ENCODE measurements around the gene MSL1. TPM values are rescaled to one million over a fixed set of nuclear protein-coding genes. Genes with fewer than 3 reads are reported as not detected.

The MSL1 gene, protein sequence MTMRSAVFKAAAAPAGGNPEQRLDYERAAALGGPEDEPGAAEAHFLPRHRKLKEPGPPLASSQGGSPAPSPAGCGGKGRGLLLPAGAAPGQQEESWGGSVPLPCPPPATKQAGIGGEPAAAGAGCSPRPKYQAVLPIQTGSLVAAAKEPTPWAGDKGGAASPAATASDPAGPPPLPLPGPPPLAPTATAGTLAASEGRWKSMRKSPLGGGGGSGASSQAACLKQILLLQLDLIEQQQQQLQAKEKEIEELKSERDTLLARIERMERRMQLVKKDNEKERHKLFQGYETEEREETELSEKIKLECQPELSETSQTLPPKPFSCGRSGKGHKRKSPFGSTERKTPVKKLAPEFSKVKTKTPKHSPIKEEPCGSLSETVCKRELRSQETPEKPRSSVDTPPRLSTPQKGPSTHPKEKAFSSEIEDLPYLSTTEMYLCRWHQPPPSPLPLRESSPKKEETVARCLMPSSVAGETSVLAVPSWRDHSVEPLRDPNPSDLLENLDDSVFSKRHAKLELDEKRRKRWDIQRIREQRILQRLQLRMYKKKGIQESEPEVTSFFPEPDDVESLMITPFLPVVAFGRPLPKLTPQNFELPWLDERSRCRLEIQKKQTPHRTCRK
- total RNA-seq (100 to 1,000 TPM in 1 of 2 donors, 10 to 100 TPM in 1; 89.4 to 121 TPM), polyA plus RNA-seq (ENCODE audit: insufficient read length in 2 of 2) (100 to 1,000 TPM; 166 to 168 TPM)
- long read RNA-seq, donor 1, full-length matches to known transcripts, result 31 of 95 reads
- long read RNA-seq, donor 1, partial matches to known transcripts, result 64 of 95 reads
- long read RNA-seq, donor 1, other reads (novel, unspliced or antisense), result 0 of 95 reads
- long read RNA-seq, donor 2, full-length matches to known transcripts, result 14 of 14 reads
- long read RNA-seq, donor 2, partial matches to known transcripts, result 0 of 14 reads
- long read RNA-seq, donor 2, other reads (novel, unspliced or antisense), result 0 of 14 reads
- long read RNA-seq, donor 3, transcript MSL1-203 (3 exons, 2,081 nt), result major isoform, 14 of 25 reads
- long read RNA-seq, donor 3, partial matches to known transcripts, result 7 of 25 reads
- long read RNA-seq, donor 3, other reads (novel, unspliced or antisense), result 0 of 25 reads
- long read RNA-seq, donor 4, full-length matches to known transcripts, result 38 of 71 reads
- long read RNA-seq, donor 4, partial matches to known transcripts, result 33 of 71 reads
- long read RNA-seq, donor 4, other reads (novel, unspliced or antisense), result 0 of 71 reads

DNA sequence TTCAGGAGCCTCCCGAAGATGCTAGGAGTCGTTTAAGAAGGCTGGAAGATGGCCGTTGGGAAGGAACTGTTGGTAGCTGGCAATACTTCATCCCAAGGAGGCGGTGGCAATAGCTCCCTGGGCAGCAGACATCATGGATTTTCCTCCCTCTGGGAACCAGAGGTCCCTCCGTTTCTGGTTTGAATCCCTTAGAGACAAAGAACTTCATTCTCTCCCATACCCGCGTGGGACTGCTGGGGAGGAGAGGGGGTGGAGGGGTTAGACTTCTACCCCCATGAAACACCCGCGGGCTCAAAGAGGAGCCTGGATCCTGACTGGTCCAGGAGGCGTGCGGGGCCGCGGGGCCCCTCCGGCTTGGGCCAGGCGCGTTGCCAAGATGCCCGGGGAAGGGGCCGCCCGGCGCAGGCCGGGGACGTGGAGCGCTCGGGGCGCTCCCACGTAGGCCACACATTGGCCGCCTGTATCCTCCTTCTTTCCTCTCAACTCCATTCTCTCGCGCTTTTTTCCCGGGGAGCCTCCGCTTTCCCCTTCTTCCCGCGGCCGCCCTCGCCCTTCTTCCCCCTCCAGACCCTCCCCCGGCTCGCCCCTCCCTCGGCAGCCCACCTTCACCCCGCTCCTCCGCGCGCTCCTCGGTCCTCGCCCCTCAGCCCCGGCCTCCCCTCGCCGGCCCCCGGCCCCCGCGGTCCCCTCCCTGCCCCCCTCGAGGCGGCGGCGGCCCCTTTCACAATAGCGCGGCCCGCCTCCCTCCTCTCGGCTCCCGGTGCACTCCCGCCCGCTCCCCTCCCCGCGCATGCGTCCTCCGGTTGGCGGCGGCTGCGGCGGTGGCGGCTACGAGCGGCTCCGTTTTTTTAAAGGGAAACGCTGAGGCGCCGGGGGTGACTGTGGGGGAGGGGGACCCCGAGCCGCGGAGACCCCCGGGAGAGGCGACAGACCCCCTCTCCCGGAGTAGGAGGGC, at the start of gene MSL1:
Gene MSL1, plus strand, starts transcription at position 791 of the 955 bp plus-strand sequence. CDS start 642 bp downstream, outside the sequence.
- Histone ChIP-seq H3K27me3 (ENCODE audit: control insufficient read depth, insufficient read depth, low read length) (no peaks in the 10 kb centered on the region), H3K27ac (ENCODE audit: low read depth, low read length) (peak within 1 kb of the TSS; percentile 98), H3K4me3 (ENCODE audit: low read depth, low read length) (peak within 1 kb of the TSS; percentile 85), H3K4me1 (ENCODE audit: control insufficient read depth, insufficient read depth, low read length) (peaks cover 19% of the 10 kb centered on the region), H3K36me3 (ENCODE audit: control insufficient read depth, insufficient read depth, low read length) (peaks cover 11% of the 10 kb centered on the region), H3K9me3 (ENCODE audit: control insufficient read depth, insufficient read depth, low read length) (no peaks in the 10 kb centered on the region)
- DNase-seq (ENCODE audit: low read depth in 4 of 6, low spot score in 6 of 6), result peak in 3 of 6 donors; percentile 84 to 97 (median 96)
- 0% methylated on average over 52 of the region's 82 CpGs for WGBS (ENCODE audit: insufficient coverage)

DNA sequence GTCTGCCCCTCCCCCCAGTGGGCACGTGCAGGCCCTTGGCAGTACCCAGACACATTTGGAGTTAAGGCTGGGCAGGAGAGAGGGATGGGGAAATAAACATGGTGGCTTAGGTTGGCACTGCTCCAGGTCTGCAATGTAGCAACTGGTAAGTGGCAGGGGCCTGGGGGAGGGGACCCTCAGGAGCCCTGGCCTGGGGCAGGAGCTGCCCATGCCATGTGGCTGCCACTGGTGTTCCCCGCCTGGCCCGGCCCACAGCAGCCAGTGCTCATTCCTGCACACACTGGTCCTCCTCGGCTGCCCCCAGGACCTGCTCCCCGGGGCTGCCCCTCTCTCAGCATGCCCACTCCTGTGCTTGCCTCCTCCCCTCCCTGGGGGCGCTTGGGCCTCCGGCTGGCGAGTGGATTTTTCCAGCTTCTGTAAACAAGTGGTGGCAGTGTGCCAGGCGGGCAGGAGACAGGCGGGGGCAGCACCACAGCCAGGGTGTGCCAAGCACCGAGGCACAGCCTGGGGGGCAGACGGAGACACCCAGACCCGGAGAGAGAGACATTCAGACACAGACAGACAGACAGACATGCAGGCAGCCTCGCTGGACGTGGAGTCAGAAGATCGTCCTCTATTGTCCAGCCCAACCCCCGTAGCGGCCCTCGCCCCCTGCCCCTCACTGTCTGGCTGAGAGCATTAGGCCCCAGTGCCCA, 49.6 kb upstream of the MSL1 start:
- Histone ChIP-seq H3K9me3 (ENCODE audit: control insufficient read depth, insufficient read depth, low read length) (no peaks in the 10 kb centered on the region), H3K36me3 (ENCODE audit: control insufficient read depth, insufficient read depth, low read length) (peaks cover 48% of the 10 kb centered on the region), H3K4me1 (ENCODE audit: control insufficient read depth, insufficient read depth, low read length) (peaks cover 98% of the 10 kb centered on the region), H3K27ac (ENCODE audit: low read depth, low read length) (peak overlapping the region; percentile 98), H3K4me3 (ENCODE audit: low read depth, low read length) (peak overlapping the region; percentile 1), H3K27me3 (ENCODE audit: control insufficient read depth, insufficient read depth, low read length) (no peaks in the 10 kb centered on the region)
- 12% methylated on average over 19 of the region's 19 CpGs for WGBS (ENCODE audit: insufficient coverage)
- peak in 3 of 6 donors; percentile 75 to 94 (median 89) for DNase-seq (ENCODE audit: low read depth in 4 of 6, low spot score in 6 of 6)

DNA sequence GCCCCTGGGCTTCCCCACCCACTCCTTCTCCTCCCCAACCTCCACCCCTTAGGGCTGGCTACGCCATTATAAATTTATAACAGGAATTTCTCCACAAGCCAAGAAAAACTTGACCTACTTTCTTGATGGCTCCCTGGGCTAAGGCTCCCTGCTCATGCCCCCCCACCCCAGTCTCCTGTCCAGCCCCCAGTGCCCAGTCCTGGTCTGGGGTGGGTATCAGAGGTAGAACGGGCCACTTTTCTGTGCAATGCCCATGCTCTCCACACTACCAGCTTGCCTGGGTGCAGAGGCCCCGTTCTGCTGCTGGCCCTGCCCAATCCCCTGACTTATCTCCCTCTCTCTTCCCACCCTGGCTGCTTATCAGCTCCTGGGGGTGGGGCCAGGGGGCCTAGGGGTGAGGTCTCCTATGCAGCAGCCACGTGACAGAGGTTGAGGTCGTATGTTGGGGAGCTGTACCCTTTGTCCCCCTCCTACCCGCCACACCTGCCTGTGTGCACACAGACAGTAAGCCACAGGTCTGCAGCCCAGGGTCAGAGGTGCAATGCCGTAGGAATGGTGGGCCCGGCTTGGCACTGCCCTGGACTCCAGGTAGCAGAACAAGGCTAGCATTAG, 48.9 kb upstream of the MSL1 start:
- Histone ChIP-seq H3K4me3 (ENCODE audit: low read depth, low read length) (no peak overlapping the region), H3K27ac (ENCODE audit: low read depth, low read length) (peak overlapping the region; percentile 98), H3K4me1 (ENCODE audit: control insufficient read depth, insufficient read depth, low read length) (peaks cover 91% of the 10 kb centered on the region), H3K9me3 (ENCODE audit: control insufficient read depth, insufficient read depth, low read length) (no peaks in the 10 kb centered on the region), H3K27me3 (ENCODE audit: control insufficient read depth, insufficient read depth, low read length) (no peaks in the 10 kb centered on the region), H3K36me3 (ENCODE audit: control insufficient read depth, insufficient read depth, low read length) (peaks cover 54% of the 10 kb centered on the region)
- WGBS (ENCODE audit: insufficient coverage), result 60% methylated on average over 2 of the region's 8 CpGs
- peak in 1 of 6 donors; percentile 63 for DNase-seq (ENCODE audit: low read depth in 4 of 6, low spot score in 6 of 6)

DNA sequence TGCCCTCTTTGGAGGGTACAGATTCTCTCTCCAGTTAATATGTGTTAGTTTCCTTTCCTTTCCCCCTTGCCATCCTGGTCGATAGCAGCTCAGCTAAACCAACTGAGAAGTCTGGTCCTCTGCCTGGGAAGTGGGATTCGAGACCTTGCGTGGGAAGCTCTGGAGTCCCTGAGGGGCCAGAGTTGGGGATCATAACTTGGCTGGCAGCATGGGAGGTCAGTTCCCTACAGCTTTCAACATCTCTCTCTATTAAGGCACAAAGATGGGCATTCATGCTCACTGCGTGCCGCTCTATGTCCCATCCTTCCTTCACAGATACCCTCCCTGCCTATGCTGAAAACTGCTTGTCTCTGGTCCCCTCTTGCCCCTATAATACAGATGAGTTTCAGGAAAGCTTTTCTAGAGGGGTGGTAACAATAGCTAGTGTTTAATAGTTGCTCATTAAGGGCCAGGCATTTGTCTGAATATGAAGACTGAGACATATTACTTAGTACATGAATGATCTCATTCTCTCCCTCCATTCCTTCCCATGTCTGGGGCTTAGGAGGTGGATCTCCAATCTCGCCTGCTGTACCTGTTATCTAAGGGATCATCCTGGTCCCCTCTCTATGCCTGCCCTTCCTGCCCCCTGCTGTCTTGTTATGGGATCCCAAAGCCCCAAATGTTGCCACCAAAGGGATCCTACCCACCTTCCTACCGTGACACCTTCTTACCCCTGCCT, 48.2 kb upstream of the MSL1 start:
- no peak overlapping the region for H3K4me3 ChIP-seq (ENCODE audit: low read depth, low read length)
- H3K9me3 ChIP-seq (ENCODE audit: control insufficient read depth, insufficient read depth, low read length), result no peaks in the 10 kb centered on the region
- peaks cover 84% of the 10 kb centered on the region for H3K4me1 ChIP-seq (ENCODE audit: control insufficient read depth, insufficient read depth, low read length)
- DNase-seq (ENCODE audit: low read depth in 4 of 6, low spot score in 6 of 6), result no peak
- peaks cover 62% of the 10 kb centered on the region for H3K36me3 ChIP-seq (ENCODE audit: control insufficient read depth, insufficient read depth, low read length)
- H3K27ac ChIP-seq (ENCODE audit: low read depth, low read length), result peak overlapping the region; percentile 98
- WGBS (ENCODE audit: insufficient coverage), result 47% methylated on average over 2 of the region's 7 CpGs
- H3K27me3 ChIP-seq (ENCODE audit: control insufficient read depth, insufficient read depth, low read length), result no peaks in the 10 kb centered on the region

DNA sequence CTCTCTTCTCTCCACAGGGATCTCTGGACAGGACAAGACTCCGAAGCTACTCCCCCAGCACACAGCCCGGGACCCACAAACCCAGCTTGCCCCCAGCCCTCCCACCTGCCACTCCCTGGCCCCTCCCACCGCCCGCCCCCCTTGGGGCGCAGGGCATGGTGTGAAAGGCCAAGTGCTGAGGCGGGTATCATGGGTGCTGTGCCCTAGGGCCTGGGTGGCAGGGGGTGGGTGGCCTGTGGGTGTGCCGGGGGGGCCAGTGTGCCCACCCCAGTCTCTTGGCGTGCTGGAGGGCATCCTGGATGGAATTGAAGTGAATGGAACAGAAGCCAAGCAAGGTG, 47.6 kb upstream of the MSL1 start:
- Histone ChIP-seq H3K27me3 (ENCODE audit: control insufficient read depth, insufficient read depth, low read length) (no peaks in the 10 kb centered on the region), H3K27ac (ENCODE audit: low read depth, low read length) (peak overlapping the region; percentile 98), H3K4me1 (ENCODE audit: control insufficient read depth, insufficient read depth, low read length) (peaks cover 78% of the 10 kb centered on the region), H3K36me3 (ENCODE audit: control insufficient read depth, insufficient read depth, low read length) (peaks cover 67% of the 10 kb centered on the region), H3K9me3 (ENCODE audit: control insufficient read depth, insufficient read depth, low read length) (no peaks in the 10 kb centered on the region), H3K4me3 (ENCODE audit: low read depth, low read length) (no peak overlapping the region)
- DNase-seq (ENCODE audit: low read depth in 4 of 6, low spot score in 6 of 6), result no peak
- 76% methylated on average over 5 of the region's 8 CpGs for WGBS (ENCODE audit: insufficient coverage)

DNA sequence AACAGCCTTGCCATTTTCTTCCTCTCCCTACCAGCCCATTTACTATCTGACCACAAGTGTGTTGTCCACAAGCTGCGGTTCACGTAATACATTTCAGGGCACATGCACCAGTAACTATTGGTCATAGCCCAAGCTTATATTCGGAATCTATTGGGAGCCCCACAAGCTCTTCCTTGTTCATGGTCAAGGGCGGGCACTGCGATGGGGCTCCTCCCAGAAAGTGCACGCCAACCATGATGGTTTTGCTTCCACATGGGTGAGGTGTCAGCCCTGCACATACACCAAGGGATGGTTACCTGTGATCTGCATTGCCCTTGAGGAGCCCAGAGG, 46.9 kb upstream of the MSL1 start:
- peaks cover 74% of the 10 kb centered on the region for H3K36me3 ChIP-seq (ENCODE audit: control insufficient read depth, insufficient read depth, low read length)
- H3K27me3 ChIP-seq (ENCODE audit: control insufficient read depth, insufficient read depth, low read length), result no peaks in the 10 kb centered on the region
- H3K9me3 ChIP-seq (ENCODE audit: control insufficient read depth, insufficient read depth, low read length), result no peaks in the 10 kb centered on the region
- H3K4me3 ChIP-seq (ENCODE audit: low read depth, low read length), result peak overlapping the region; percentile 35
- peaks cover 72% of the 10 kb centered on the region for H3K4me1 ChIP-seq (ENCODE audit: control insufficient read depth, insufficient read depth, low read length)
- WGBS (ENCODE audit: insufficient coverage), result 46% methylated on average over 6 of the region's 6 CpGs
- DNase-seq (ENCODE audit: low read depth in 4 of 6, low spot score in 6 of 6), result no peak
- peak overlapping the region; percentile 93 for H3K27ac ChIP-seq (ENCODE audit: low read depth, low read length)

DNA sequence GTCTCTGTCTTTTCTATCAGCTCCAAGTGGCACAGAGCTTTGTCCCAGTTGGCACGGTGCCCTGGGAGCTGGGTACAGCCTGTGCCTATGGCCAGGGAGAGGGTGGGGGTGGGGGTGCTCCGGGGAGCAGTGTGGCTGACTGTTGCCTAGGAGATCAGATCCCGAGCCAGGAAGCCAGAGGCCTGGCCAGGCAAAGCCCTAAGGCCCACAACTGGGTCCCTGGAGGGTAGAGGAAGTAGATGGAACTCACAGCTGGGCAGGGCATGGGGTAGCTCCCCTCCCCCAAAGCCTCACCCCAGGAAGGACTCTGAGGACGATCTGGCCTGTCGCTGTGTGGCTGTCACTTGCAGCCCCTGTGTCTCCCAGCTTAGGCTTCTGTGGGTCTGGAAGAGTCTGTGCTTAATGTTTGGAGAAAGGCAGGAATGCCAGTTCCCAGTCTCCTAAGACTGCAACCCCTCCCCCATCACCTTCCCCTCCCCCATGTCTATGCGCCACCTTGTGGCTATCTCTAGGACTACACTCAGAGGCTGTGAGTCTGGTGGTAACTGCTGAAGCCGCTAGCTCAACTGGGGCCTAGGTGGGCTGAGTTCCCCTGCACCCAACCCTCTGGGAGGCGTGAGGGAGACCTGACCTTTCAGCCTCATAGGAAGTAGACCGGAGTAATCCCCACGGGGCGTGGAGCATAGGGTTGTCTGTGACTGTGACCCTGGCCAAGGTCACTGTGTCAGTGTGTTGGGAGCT, 46.4 kb upstream of the MSL1 start:
- Histone ChIP-seq H3K4me1 (ENCODE audit: control insufficient read depth, insufficient read depth, low read length) (peaks cover 66% of the 10 kb centered on the region), H3K36me3 (ENCODE audit: control insufficient read depth, insufficient read depth, low read length) (peaks cover 74% of the 10 kb centered on the region), H3K4me3 (ENCODE audit: low read depth, low read length) (peak overlapping the region; percentile 35), H3K27me3 (ENCODE audit: control insufficient read depth, insufficient read depth, low read length) (no peaks in the 10 kb centered on the region), H3K27ac (ENCODE audit: low read depth, low read length) (peak overlapping the region; percentile 93), H3K9me3 (ENCODE audit: control insufficient read depth, insufficient read depth, low read length) (no peaks in the 10 kb centered on the region)
- WGBS (ENCODE audit: insufficient coverage), result 4% methylated on average over 8 of the region's 11 CpGs
- DNase-seq (ENCODE audit: low read depth in 4 of 6, low spot score in 6 of 6), result peak in 5 of 6 donors; percentile 71 to 92 (median 81)

Measured in spinal cord (tissue), 10 donors.